ENCODE measurements around the gene CDC42BPA.

Gene CDC42BPA

DNA sequence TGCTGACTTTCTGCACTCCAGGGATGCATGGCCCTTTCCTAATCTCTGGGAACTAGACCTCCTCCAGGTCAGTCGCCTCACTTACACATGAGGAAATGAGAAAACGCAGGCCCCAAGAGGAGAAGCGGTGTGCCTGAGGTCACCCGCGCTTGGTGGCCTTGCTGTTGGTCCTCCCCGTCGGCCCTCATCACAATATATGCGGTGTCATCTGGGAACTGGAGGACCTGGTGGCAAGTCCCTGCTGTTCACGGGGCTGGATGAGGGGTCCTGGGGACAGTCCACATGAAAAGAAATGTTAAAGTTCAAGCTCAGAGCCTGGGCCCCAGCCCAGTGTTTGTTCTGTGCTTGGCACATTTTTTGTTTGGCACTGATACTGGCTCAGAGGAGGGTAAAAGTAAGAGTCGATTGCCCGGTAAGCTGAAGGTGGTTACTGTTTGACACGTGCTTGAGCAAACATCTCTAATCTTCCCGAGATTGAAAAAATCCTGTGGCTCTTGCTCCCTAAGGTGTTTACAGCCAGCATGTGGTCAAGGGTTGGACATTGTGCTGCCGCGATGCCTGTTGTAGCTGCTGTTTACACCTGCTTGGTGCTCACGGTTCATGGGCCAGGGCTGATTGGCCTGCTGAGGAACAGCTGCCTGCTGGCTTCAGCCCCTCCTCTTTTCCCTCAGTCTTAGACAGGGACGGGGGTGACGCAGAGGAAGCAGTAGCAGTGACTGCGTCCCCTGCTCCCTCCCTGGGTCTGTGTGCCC lies 373.0 kb downstream of the CDC42BPA start:
- ATAC-seq (ENCODE audit: insufficient read depth, low read depth), result no peak
- Histone ChIP-seq H3K4me3 (ENCODE audit: low read depth in 1 of 2, low read length in 2 of 2) (no peak overlapping the region), H3K27ac (ENCODE audit: low read length) (no peak overlapping the region), H3K36me3 (ENCODE audit: insufficient read depth, low read length) (no peaks in the 10 kb centered on the region), H3K9ac (ENCODE audit: low read depth, low read length) (no peak overlapping the region), H3K4me2 (ENCODE audit: insufficient read depth, low read length) (no peak overlapping the region), H4K20me1 (ENCODE audit: insufficient read depth, low read length) (peaks cover 19% of the 10 kb centered on the region; the same call in 1 of the 2 replicates), H3K9me3 (ENCODE audit: insufficient read depth, low read length, severe bottlenecking) (no peaks in the 10 kb centered on the region), H3K27me3 (ENCODE audit: insufficient read depth, low read length, poor library complexity) (no peaks in the 10 kb centered on the region), H2AFZ (ENCODE audit: low read depth, low read length) (no peak overlapping the region), H3K4me1 (ENCODE audit: insufficient read depth, low read length) (peaks cover 22% of the 10 kb centered on the region), H3K79me2 (ENCODE audit: insufficient read depth, low read length) (peaks cover 75% of the 10 kb centered on the region)
- no peak for TF ChIP-seq EZH2 (IDR thresholded peaks at IDR 0.05; ENCODE audit: borderline replicate concordance, low read depth, low read length, severe bottlenecking)
- TF ChIP-seq, protein P1, sequence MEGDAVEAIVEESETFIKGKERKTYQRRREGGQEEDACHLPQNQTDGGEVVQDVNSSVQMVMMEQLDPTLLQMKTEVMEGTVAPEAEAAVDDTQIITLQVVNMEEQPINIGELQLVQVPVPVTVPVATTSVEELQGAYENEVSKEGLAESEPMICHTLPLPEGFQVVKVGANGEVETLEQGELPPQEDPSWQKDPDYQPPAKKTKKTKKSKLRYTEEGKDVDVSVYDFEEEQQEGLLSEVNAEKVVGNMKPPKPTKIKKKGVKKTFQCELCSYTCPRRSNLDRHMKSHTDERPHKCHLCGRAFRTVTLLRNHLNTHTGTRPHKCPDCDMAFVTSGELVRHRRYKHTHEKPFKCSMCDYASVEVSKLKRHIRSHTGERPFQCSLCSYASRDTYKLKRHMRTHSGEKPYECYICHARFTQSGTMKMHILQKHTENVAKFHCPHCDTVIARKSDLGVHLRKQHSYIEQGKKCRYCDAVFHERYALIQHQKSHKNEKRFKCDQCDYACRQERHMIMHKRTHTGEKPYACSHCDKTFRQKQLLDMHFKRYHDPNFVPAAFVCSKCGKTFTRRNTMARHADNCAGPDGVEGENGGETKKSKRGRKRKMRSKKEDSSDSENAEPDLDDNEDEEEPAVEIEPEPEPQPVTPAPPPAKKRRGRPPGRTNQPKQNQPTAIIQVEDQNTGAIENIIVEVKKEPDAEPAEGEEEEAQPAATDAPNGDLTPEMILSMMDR (IDR thresholded peaks at IDR 0.05; ENCODE audit: borderline replicate concordance, extremely low read depth, low read length, poor library complexity, severe bottlenecking), result no peak
- no peak for DNase-seq

DNA sequence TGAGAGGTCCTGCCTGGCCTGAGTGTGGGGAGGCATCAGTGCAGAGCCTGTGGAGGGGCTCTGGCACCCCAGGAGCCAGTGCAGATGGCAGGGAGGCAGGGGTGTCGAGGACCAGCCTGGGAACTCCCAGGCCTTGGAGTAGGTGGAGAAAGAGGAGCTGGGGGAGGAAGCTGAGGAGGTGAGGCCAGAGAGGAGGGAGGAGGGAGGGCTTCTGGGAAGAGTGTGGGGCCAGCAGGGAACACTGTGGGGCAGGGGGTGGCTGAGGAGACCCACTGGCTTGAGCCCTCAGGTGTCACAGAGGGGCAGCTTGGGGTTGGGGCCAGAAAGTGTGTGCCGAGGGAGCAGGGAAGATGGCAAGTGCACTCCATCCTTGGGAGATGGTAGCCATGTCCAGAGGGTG lies 374.4 kb downstream of the CDC42BPA start:
- Histone ChIP-seq H3K9me3 (ENCODE audit: insufficient read depth, low read length, severe bottlenecking) (no peaks in the 10 kb centered on the region), H3K4me3 (ENCODE audit: low read depth in 1 of 2, low read length in 2 of 2) (no peak overlapping the region), H3K4me1 (ENCODE audit: insufficient read depth, low read length) (peaks cover 24% of the 10 kb centered on the region), H3K9ac (ENCODE audit: low read depth, low read length) (no peak overlapping the region), H4K20me1 (ENCODE audit: insufficient read depth, low read length) (peaks cover 11% of the 10 kb centered on the region; the same call in 1 of the 2 replicates), H3K27ac (ENCODE audit: low read length) (no peak overlapping the region), H3K4me2 (ENCODE audit: insufficient read depth, low read length) (no peak overlapping the region), H3K27me3 (ENCODE audit: insufficient read depth, low read length, poor library complexity) (no peaks in the 10 kb centered on the region), H3K36me3 (ENCODE audit: insufficient read depth, low read length) (no peaks in the 10 kb centered on the region), H3K79me2 (ENCODE audit: insufficient read depth, low read length) (peaks cover 68% of the 10 kb centered on the region), H2AFZ (ENCODE audit: low read depth, low read length) (no peak overlapping the region)
- TF ChIP-seq, protein P1 (IDR thresholded peaks at IDR 0.05; ENCODE audit: borderline replicate concordance, extremely low read depth, low read length, poor library complexity, severe bottlenecking), result no peak
- TF ChIP-seq EZH2 (IDR thresholded peaks at IDR 0.05; ENCODE audit: borderline replicate concordance, low read depth, low read length, severe bottlenecking), result no peak
- DNase-seq (no peak), ATAC-seq (ENCODE audit: insufficient read depth, low read depth) (no peak)

- no peaks in the 10 kb centered on the region for H3K36me3 ChIP-seq (ENCODE audit: insufficient read depth, low read length)
- no peak for TF ChIP-seq EZH2 (IDR thresholded peaks at IDR 0.05; ENCODE audit: borderline replicate concordance, low read depth, low read length, severe bottlenecking)
- TF ChIP-seq, protein P1 (IDR thresholded peaks at IDR 0.05; ENCODE audit: borderline replicate concordance, extremely low read depth, low read length, poor library complexity, severe bottlenecking), result no peak
- no peaks in the 10 kb centered on the region for H3K9me3 ChIP-seq (ENCODE audit: insufficient read depth, low read length, severe bottlenecking)
These were observed 375.1 kb downstream of the CDC42BPA start for GRCh38 chr1:226943156-226943555.

More at GRCh38 chr1:226943156-226943555, 375.1 kb downstream of the CDC42BPA start:
- Histone ChIP-seq H3K79me2 (ENCODE audit: insufficient read depth, low read length) (peaks cover 65% of the 10 kb centered on the region), H3K27ac (ENCODE audit: low read length) (no peak overlapping the region), H4K20me1 (ENCODE audit: insufficient read depth, low read length) (peaks cover 11% of the 10 kb centered on the region; the same call in 1 of the 2 replicates), H2AFZ (ENCODE audit: low read depth, low read length) (no peak overlapping the region), H3K27me3 (ENCODE audit: insufficient read depth, low read length, poor library complexity) (no peaks in the 10 kb centered on the region), H3K9ac (ENCODE audit: low read depth, low read length) (no peak overlapping the region), H3K4me3 (ENCODE audit: low read depth in 1 of 2, low read length in 2 of 2) (no peak overlapping the region), H3K4me2 (ENCODE audit: insufficient read depth, low read length) (no peak overlapping the region), H3K4me1 (ENCODE audit: insufficient read depth, low read length) (peaks cover 31% of the 10 kb centered on the region)
- DNase-seq, result no peak
- ATAC-seq (ENCODE audit: insufficient read depth, low read depth), result no peak
